GM19328 (cell line): Measurements from ENCODE around the gene ACACB.

ENCODE experiments used
- ATAC-seq: cut with Tn5 transposase; IDR thresholded peaks from one replicate; pipeline ENCODE4 v1.9.1; 2021; ENCODE audit warnings: mild to moderate bottlenecking, moderate library complexity; ENCODE audit not compliant: unreplicated experiment

ACACB gene

GRCh38 chr12:109115758-109116610 lies at the start of gene ACACB:
Gene ACACB, plus strand, starts transcription at chr12:109116587. Its CDS starts 22,819 bp downstream, at chr12:109139406.
- ATAC-seq, result no peak

GRCh38 chr12:109069307-109070271 lies 46.8 kb upstream of the ACACB start:
- ATAC-seq, result no peak

- no peak for ATAC-seq
These were observed 41.5 kb upstream of the ACACB start for GRCh38 chr12:109074866-109075265.

GRCh38 chr12:109082751-109083150 lies 33.6 kb upstream of the ACACB start:
- no peak for ATAC-seq

GRCh38 chr12:109084425-109084824 lies 32.0 kb upstream of the ACACB start:
- ATAC-seq, result no peak

GRCh38 chr12:109085590-109085989 lies 30.8 kb upstream of the ACACB start:
- ATAC-seq, result no peak

- no peak for ATAC-seq
These were observed 29.1 kb upstream of the ACACB start for GRCh38 chr12:109087250-109087649.

GRCh38 chr12:109088818-109089217 lies 27.6 kb upstream of the ACACB start:
- no peak for ATAC-seq

GRCh38 chr12:109089683-109090082 lies 26.7 kb upstream of the ACACB start:
- no peak for ATAC-seq

- no peak for ATAC-seq
These were observed 23.8 kb upstream of the ACACB start for GRCh38 chr12:109092497-109093021.

GRCh38 chr12:109093022-109093918 lies 23.1 kb upstream of the ACACB start, which contains the start of gene ALKBH2:
Gene ALKBH2, minus strand, starts transcription at chr12:109093472. Its CDS starts 686 bp downstream, at chr12:109092786.
- peak; percentile 55 for ATAC-seq

GRCh38 chr12:109097140-109097434 lies 19.3 kb upstream of the ACACB start:
- ATAC-seq, result no peak

GRCh38 chr12:109097435-109098182 lies 18.8 kb upstream of the ACACB start, which contains the start of gene UNG:
Gene UNG, plus strand, starts transcription at chr12:109097597. Its CDS starts 83 bp downstream, at chr12:109097680.
- ATAC-seq, result peak; percentile 88

GRCh38 chr12:109098183-109098604 lies 18.2 kb upstream of the ACACB start:
- ATAC-seq, result peak; percentile 13

- ATAC-seq, result no peak
These were observed 17.7 kb upstream of the ACACB start for GRCh38 chr12:109098651-109099050.

- no peak for ATAC-seq
These were observed 16.9 kb upstream of the ACACB start for GRCh38 chr12:109099431-109100020.

GRCh38 chr12:109100741-109101140 lies 15.6 kb upstream of the ACACB start:
- ATAC-seq, result no peak

GRCh38 chr12:109102491-109102890 lies 13.9 kb upstream of the ACACB start:
- no peak for ATAC-seq

- no peak for ATAC-seq
These were observed 11.2 kb upstream of the ACACB start for GRCh38 chr12:109105176-109105575.
